ENCODE measurements around the gene PDE11A.

The PDE11A gene

GRCh38 chr2:177595126-177595845, 477.3 kb downstream of the PDE11A start:
- TF ChIP-seq FOXP2 (optimal IDR thresholded peaks at IDR 0.05; ENCODE audit: borderline replicate concordance, extremely low read depth, extremely low read length, insufficient read depth): no peak
- TF ChIP-seq SIN3A (IDR thresholded peaks at IDR 0.05; ENCODE audit: borderline replicate concordance, insufficient read depth, low read length): no peak
- TF ChIP-seq TAF1 (IDR thresholded peaks at IDR 0.05; ENCODE audit: borderline replicate concordance, insufficient read depth, low read length): no peak
- TF ChIP-seq REST (IDR thresholded peaks at IDR 0.05; ENCODE audit: insufficient read depth in 1 of 2, low read depth in 2 of 2, low read length in 2 of 2): no peak
- no peak for TF ChIP-seq POLR2AphosphoS5 (IDR thresholded peaks at IDR 0.05; ENCODE audit: low read depth, low read length)

GRCh38 chr2:177593402-177593801, 479.2 kb downstream of the PDE11A start:
- no peak for TF ChIP-seq FOXP2 (optimal IDR thresholded peaks at IDR 0.05; ENCODE audit: borderline replicate concordance, extremely low read depth, extremely low read length, insufficient read depth)

- TF ChIP-seq SIN3A (IDR thresholded peaks at IDR 0.05; ENCODE audit: borderline replicate concordance, insufficient read depth, low read length) (no peak), REST (IDR thresholded peaks at IDR 0.05; ENCODE audit: insufficient read depth in 1 of 2, low read depth in 2 of 2, low read length in 2 of 2) (no peak), FOXP2 (optimal IDR thresholded peaks at IDR 0.05; ENCODE audit: borderline replicate concordance, extremely low read depth, extremely low read length, insufficient read depth) (no peak), POLR2AphosphoS5 (IDR thresholded peaks at IDR 0.05; ENCODE audit: low read depth, low read length) (no peak), TAF1 (IDR thresholded peaks at IDR 0.05; ENCODE audit: borderline replicate concordance, insufficient read depth, low read length) (no peak)
These were observed 479.6 kb downstream of the PDE11A start for GRCh38 chr2:177592945-177593344.

- TF ChIP-seq FOXP2 (optimal IDR thresholded peaks at IDR 0.05; ENCODE audit: borderline replicate concordance, extremely low read depth, extremely low read length, insufficient read depth) (no peak), REST (IDR thresholded peaks at IDR 0.05; ENCODE audit: insufficient read depth in 1 of 2, low read depth in 2 of 2, low read length in 2 of 2) (no peak), TAF1 (IDR thresholded peaks at IDR 0.05; ENCODE audit: borderline replicate concordance, insufficient read depth, low read length) (no peak), POLR2AphosphoS5 (IDR thresholded peaks at IDR 0.05; ENCODE audit: low read depth, low read length) (no peak), SIN3A (IDR thresholded peaks at IDR 0.05; ENCODE audit: borderline replicate concordance, insufficient read depth, low read length) (no peak)
These were observed 480.2 kb downstream of the PDE11A start for GRCh38 chr2:177592397-177592796.

- no peak for TF ChIP-seq TAF1 (IDR thresholded peaks at IDR 0.05; ENCODE audit: borderline replicate concordance, insufficient read depth, low read length)
- no peak for TF ChIP-seq REST (IDR thresholded peaks at IDR 0.05; ENCODE audit: insufficient read depth in 1 of 2, low read depth in 2 of 2, low read length in 2 of 2)
- TF ChIP-seq POLR2AphosphoS5 (IDR thresholded peaks at IDR 0.05; ENCODE audit: low read depth, low read length): no peak
- no peak for TF ChIP-seq SIN3A (IDR thresholded peaks at IDR 0.05; ENCODE audit: borderline replicate concordance, insufficient read depth, low read length)
- no peak for TF ChIP-seq FOXP2 (optimal IDR thresholded peaks at IDR 0.05; ENCODE audit: borderline replicate concordance, extremely low read depth, extremely low read length, insufficient read depth)
These were observed 483.4 kb downstream of the PDE11A start for GRCh38 chr2:177589186-177589585.
